Measurements from ENCODE around the gene DIPK2A.

DIPK2A gene

GRCh38 chr3:143935678-143936077 lies 35.9 kb upstream of the DIPK2A start:
- TF ChIP-seq, protein P1, sequence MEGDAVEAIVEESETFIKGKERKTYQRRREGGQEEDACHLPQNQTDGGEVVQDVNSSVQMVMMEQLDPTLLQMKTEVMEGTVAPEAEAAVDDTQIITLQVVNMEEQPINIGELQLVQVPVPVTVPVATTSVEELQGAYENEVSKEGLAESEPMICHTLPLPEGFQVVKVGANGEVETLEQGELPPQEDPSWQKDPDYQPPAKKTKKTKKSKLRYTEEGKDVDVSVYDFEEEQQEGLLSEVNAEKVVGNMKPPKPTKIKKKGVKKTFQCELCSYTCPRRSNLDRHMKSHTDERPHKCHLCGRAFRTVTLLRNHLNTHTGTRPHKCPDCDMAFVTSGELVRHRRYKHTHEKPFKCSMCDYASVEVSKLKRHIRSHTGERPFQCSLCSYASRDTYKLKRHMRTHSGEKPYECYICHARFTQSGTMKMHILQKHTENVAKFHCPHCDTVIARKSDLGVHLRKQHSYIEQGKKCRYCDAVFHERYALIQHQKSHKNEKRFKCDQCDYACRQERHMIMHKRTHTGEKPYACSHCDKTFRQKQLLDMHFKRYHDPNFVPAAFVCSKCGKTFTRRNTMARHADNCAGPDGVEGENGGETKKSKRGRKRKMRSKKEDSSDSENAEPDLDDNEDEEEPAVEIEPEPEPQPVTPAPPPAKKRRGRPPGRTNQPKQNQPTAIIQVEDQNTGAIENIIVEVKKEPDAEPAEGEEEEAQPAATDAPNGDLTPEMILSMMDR (IDR thresholded peaks at IDR 0.05), result no peak
- no peaks in the 10 kb centered on the region for H3K36me3 ChIP-seq
- no peaks in the 10 kb centered on the region for H3K4me1 ChIP-seq (ENCODE audit: control insufficient read depth in 1 of 2, insufficient read depth in 1 of 2, low read depth in 1 of 2, low read length in 1 of 2)
- H3K4me3 ChIP-seq (ENCODE audit: low read depth in 1 of 2, low read length in 1 of 2), result no peak overlapping the region
- H3K27me3 ChIP-seq, result no peaks in the 10 kb centered on the region
- no peaks in the 10 kb centered on the region for H3K9me3 ChIP-seq
- H3K27ac ChIP-seq, result no peak overlapping the region

DNA sequence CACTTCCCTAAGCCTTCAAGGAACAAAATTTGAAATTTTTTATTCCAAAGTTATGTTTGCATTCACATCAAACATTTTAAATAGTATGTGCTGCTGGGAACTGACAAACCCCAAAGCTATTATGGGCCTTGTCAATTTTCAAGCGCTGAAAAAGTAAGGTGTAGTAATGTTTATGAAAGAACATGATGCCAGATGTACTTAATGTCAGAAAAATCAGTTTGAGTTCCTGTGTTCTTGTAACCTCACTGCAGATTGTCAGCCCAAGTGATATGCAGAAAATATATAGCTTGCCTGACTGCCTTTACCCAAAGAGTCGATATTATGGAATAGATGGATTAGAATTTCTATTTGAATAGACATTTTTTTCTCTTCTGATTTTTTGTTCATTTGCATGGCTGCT lies 20.8 kb upstream of the DIPK2A start:
- H3K27ac ChIP-seq, result no peak overlapping the region
- no peaks in the 10 kb centered on the region for H3K27me3 ChIP-seq
- no peaks in the 10 kb centered on the region for H3K36me3 ChIP-seq
- no peak overlapping the region for H3K4me3 ChIP-seq (ENCODE audit: low read depth in 1 of 2, low read length in 1 of 2)
- TF ChIP-seq, protein P1 (IDR thresholded peaks at IDR 0.05), result no peak
- no peaks in the 10 kb centered on the region for H3K4me1 ChIP-seq (ENCODE audit: control insufficient read depth in 1 of 2, insufficient read depth in 1 of 2, low read depth in 1 of 2, low read length in 1 of 2)
- no peaks in the 10 kb centered on the region for H3K9me3 ChIP-seq

- Histone ChIP-seq H3K36me3 (no peaks in the 10 kb centered on the region), H3K4me3 (ENCODE audit: low read depth in 1 of 2, low read length in 1 of 2) (no peak overlapping the region), H3K27me3 (no peaks in the 10 kb centered on the region), H3K4me1 (ENCODE audit: control insufficient read depth in 1 of 2, insufficient read depth in 1 of 2, low read depth in 1 of 2, low read length in 1 of 2) (no peaks in the 10 kb centered on the region), H3K9me3 (no peaks in the 10 kb centered on the region), H3K27ac (no peak overlapping the region)
- TF ChIP-seq, protein P1 (IDR thresholded peaks at IDR 0.05), result no peak
Observed at GRCh38 chr3:143951351-143951971, 20.2 kb upstream of the DIPK2A start.

- H3K4me3 ChIP-seq (ENCODE audit: low read depth in 1 of 2, low read length in 1 of 2), result no peak overlapping the region
- H3K27me3 ChIP-seq, result no peaks in the 10 kb centered on the region
- TF ChIP-seq, protein P1 (IDR thresholded peaks at IDR 0.05), result no peak
- H3K9me3 ChIP-seq, result no peaks in the 10 kb centered on the region
- H3K4me1 ChIP-seq (ENCODE audit: control insufficient read depth in 1 of 2, insufficient read depth in 1 of 2, low read depth in 1 of 2, low read length in 1 of 2), result no peaks in the 10 kb centered on the region
- H3K36me3 ChIP-seq, result no peaks in the 10 kb centered on the region
- H3K27ac ChIP-seq, result no peak overlapping the region
Observed at GRCh38 chr3:143952569-143953072, 19.0 kb upstream of the DIPK2A start.

GRCh38 chr3:143955113-143955512 lies 16.5 kb upstream of the DIPK2A start:
- TF ChIP-seq, protein P1 (IDR thresholded peaks at IDR 0.05), result no peak
- H3K4me1 ChIP-seq (ENCODE audit: control insufficient read depth in 1 of 2, insufficient read depth in 1 of 2, low read depth in 1 of 2, low read length in 1 of 2), result no peaks in the 10 kb centered on the region

More at GRCh38 chr3:143955113-143955512, 16.5 kb upstream of the DIPK2A start:
- no peaks in the 10 kb centered on the region for H3K9me3 ChIP-seq
- no peak overlapping the region for H3K27ac ChIP-seq
- no peak overlapping the region for H3K4me3 ChIP-seq (ENCODE audit: low read depth in 1 of 2, low read length in 1 of 2)
- no peaks in the 10 kb centered on the region for H3K27me3 ChIP-seq
- no peaks in the 10 kb centered on the region for H3K36me3 ChIP-seq

Measured in neutrophil (primary cell).